A549 treated with Mapracorat at 1 μM for 4 hours (cell line): ENCODE results near the gene OR14A16. TPM values are rescaled to one million over a fixed set of nuclear protein-coding genes. Genes with fewer than 3 reads are reported as not detected.

Experiments used
- total RNA-seq: library from RNA; stranded (reverse); fragments of 200-300 nt; extraction: Qiagen RNA extraction; gene quantifications from 5 replicates; pipeline ENCODE4 v1.2.3, GENCODE V29; 2022

Gene OR14A16
- not detected in 5 replicates for total RNA-seq

DNA sequence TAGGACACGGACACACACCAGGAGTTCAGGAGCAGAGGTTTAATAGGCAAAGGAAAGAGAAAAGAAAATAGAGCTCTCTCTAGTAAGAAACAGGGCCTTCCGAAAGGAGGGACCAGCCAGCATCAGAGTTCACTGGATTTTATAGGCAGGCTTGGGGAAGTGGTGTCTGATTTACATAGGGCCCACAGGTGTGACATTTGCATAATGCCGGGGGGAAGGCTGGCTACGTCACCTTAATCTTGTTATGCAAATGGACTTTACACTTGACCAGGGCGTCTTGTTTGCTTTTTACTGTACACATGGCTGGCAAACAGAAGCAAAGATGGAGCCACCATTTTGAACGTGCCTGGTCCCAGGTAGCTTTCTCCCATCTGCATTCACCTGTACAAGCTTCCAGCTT is at the start of gene OR14A16:
OR14A16 (minus strand) TSS at position 97 of the 400 bp plus-strand sequence. CDS start 8,390 bp downstream, outside the sequence.

DNA sequence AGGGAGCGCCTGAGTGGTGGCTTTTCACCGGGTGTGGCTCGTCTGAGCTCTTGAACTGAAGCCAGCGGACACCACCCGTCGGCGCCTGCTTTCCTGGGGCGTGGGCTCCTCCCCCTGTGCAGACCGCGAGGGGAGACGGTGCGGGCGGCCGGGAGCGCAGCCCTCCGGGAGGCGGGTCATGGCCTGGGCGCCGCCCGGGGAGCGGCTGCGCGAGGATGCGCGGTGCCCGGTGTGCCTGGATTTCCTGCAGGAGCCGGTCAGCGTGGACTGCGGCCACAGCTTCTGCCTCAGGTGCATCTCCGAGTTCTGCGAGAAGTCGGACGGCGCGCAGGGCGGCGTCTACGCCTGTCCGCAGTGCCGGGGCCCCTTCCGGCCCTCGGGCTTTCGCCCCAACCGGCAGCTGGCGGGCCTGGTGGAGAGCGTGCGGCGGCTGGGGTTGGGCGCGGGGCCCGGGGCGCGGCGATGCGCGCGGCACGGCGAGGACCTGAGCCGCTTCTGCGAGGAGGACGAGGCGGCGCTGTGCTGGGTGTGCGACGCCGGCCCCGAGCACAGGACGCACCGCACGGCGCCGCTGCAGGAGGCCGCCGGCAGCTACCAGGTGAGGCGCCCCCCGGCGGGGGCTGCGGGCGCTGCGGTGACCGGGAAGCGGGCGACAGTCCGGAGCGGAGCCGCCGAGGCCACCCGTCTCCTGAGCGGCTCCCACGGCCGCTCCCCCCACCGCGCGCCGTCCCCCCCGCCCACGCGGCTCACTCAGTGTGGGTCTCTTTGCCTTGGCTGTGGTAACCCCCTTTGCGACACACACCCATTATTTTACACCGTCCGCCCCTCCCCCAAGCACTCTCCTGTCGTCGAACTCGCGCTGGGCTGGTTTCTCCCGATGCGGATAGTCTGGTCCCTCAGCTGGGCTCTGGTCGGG is 33.4 kb upstream of the OR14A16 start, which contains the start of gene TRIM58:
TRIM58 (plus strand) TSS at position 119 of the 916 bp plus-strand sequence; CDS start at position 179, 60 bp downstream.

GRCh38 chr1:247841796-247842195 is 17.9 kb upstream of the OR14A16 start, which contains the start of gene OR11L1:
OR11L1 (minus strand) TSS chr1:247841896; CDS start chr1:247841896, 0 bp downstream.

Other genes starting within 250 kb of the OR14A16 start
- gene OR2G2, start 235.8 kb downstream of the OR14A16 start, total RNA-seq, result not detected in 5 replicates
- gene OR2G3, start 218.5 kb downstream of the OR14A16 start, total RNA-seq, result not detected in 5 replicates
- gene OR13G1, start 144.4 kb downstream of the OR14A16 start, total RNA-seq, result not detected in 5 replicates
- gene OR6F1, start 107.5 kb downstream of the OR14A16 start, total RNA-seq, result not detected in 5 replicates
- gene OR14K1, start 85.5 kb downstream of the OR14A16 start, total RNA-seq, result not detected in 5 replicates
- not detected in 5 replicates for gene OR14A2, start 76.0 kb downstream of the OR14A16 start, total RNA-seq
- not detected in 5 replicates for gene OR1C1, start 63.6 kb downstream of the OR14A16 start, total RNA-seq
- gene OR11L1, start 17.8 kb upstream of the OR14A16 start, total RNA-seq, result not detected in 5 replicates
- not detected in 5 replicates for gene TRIM58, start 33.1 kb upstream of the OR14A16 start, total RNA-seq
- not detected in 5 replicates for gene OR2W3, start 71.5 kb upstream of the OR14A16 start, total RNA-seq
- not detected in 5 replicates for gene OR2T8, start 96.1 kb upstream of the OR14A16 start, total RNA-seq
- gene OR2AJ1, start 100.8 kb upstream of the OR14A16 start, total RNA-seq, result not detected in 5 replicates
- not detected in 5 replicates for gene OR2L8, start 124.7 kb upstream of the OR14A16 start, total RNA-seq
- gene OR2AK2, start 141.1 kb upstream of the OR14A16 start, total RNA-seq, result not detected in 5 replicates
- gene OR2L5, start 189.5 kb upstream of the OR14A16 start, total RNA-seq, result not detected in 5 replicates
- not detected in 5 replicates for gene OR2L2, start 206.0 kb upstream of the OR14A16 start, total RNA-seq
- gene OR2L3, start 222.7 kb upstream of the OR14A16 start, total RNA-seq, result not detected in 5 replicates